B cell (primary cell): Measurements from ENCODE around the gene TBC1D9B. TPM values are rescaled to one million over a fixed set of nuclear protein-coding genes. Genes with fewer than 3 reads are reported as not detected.

Source experiments
- ATAC-seq: fragments of 200-7000 bp; cut with Tn5 transposase; one replicate; pipeline ENCODE4 v1.10.0; 2021; ENCODE audit warnings: low read depth, mild to moderate bottlenecking, moderate number of reproducible peaks, moderate library complexity
- CTCF ChIA-PET: fragments of 350-600 bp; sonication (Branson Sonifier 250); formaldehyde crosslinking; loops from one replicate; lab custom pipeline; 2021; ENCODE audit warnings: antibody characterized with exemption, inconsistent platforms; lab: Charles Lee
- POLR2A ChIA-PET: fragments of 350-600 bp; sonication (Branson Sonifier 250); formaldehyde crosslinking; loops from one replicate; lab custom pipeline; 2021; ENCODE audit warnings: antibody characterized with exemption; lab: Charles Lee
- DNase-seq: peaks from one replicate; pipeline ENCODE4 v3.0.0; 2013
- H2AFZ ChIP-seq: 2 replicates; pipeline ENCODE4 v1.6.1; 2012; ENCODE audit warnings: mild to moderate bottlenecking, low read depth, low read length; ENCODE audit not compliant: insufficient read depth, poor library complexity, severe bottlenecking
- H3K27ac ChIP-seq, 2 donors: 1 replicate in 1 of 2; 2 replicates in 1 of 2; pipeline ENCODE4 v1.5.1; 2012 to 2013; ENCODE audit warnings: low read length in 2 of 2, mild to moderate bottlenecking in 2 of 2, moderate library complexity in 1 of 2
- H3K27me3 ChIP-seq, 4 experiments: fragments of 200-600 bp in 1 of 4; sonication (generic) in 1 of 4; replicated peaks in 1 of 4; 1 replicate in 2 of 4; 2 replicates in 2 of 4; pipeline versions ENCODE4 v1.6.1 to v1.7.0; 2013 to 2016; ENCODE audit warnings: low read length in 3 of 4, mild to moderate bottlenecking in 2 of 4, mixed read lengths in 1 of 4, moderate library complexity in 1 of 4; ENCODE audit not compliant: insufficient read depth in 4 of 4, control insufficient read depth in 3 of 4; ENCODE audit errors: control extremely low read depth in 1 of 4
- H3K36me3 ChIP-seq, 2 experiments: replicated peaks in 1 of 2; 1 replicate in 1 of 2; 2 replicates in 1 of 2; pipeline versions ENCODE4 v1.6.1 to v1.7.1; 2013; ENCODE audit warnings: low read length in 1 of 2; ENCODE audit not compliant: insufficient read depth in 2 of 2, control insufficient read depth in 1 of 2; ENCODE audit errors: control extremely low read depth in 1 of 2, extremely low read depth in 1 of 2
- H3K4me1 ChIP-seq, 2 donors: fragments of 200-600 bp in 1 of 2; sonication (generic) in 1 of 2; 1 replicate in 1 of 2; 2 replicates in 1 of 2; pipeline versions ENCODE4 v1.5.1 to v1.6.1; 2013 to 2017; ENCODE audit warnings: low read length in 2 of 2; ENCODE audit not compliant: control insufficient read depth in 2 of 2, insufficient read depth in 2 of 2
- H3K4me2 ChIP-seq: replicated peaks from 2 replicates; pipeline ENCODE3; 2012; ENCODE audit warnings: mild to moderate bottlenecking, low read depth, low read length; ENCODE audit not compliant: poor library complexity, severe bottlenecking
- H3K4me3 ChIP-seq, 5 experiments: fragments of 200-600 bp in 1 of 5; sonication (generic) in 1 of 5; 1 replicate in 3 of 5; 2 replicates in 2 of 5; pipeline versions ENCODE4 v1.5.1 to v1.7.0; 2011 to 2016; ENCODE audit warnings: low read length in 4 of 5, mild to moderate bottlenecking in 4 of 5, low read depth in 2 of 5, control low read depth in 1 of 5, moderate library complexity in 1 of 5; ENCODE audit not compliant: insufficient read depth in 1 of 5; ENCODE audit errors: control extremely low read depth in 1 of 5, extremely low read depth in 1 of 5
- H3K79me2 ChIP-seq: fragments of 200-600 bp; sonication (generic); one replicate; pipeline ENCODE4 v1.6.0; 2016; ENCODE audit warnings: low read length; ENCODE audit not compliant: control insufficient read depth, insufficient read depth
- H3K9ac ChIP-seq: fragments of 200-600 bp; sonication (generic); 2 replicates; pipeline ENCODE4 v1.6.1; 2017; ENCODE audit warnings: mild to moderate bottlenecking, low read length, moderate library complexity
- H3K9me3 ChIP-seq, 3 donors: one replicate each; pipeline versions ENCODE4 v1.6.1 to v1.7.1; 2013; ENCODE audit warnings: low read length in 2 of 3; ENCODE audit not compliant: control insufficient read depth in 2 of 3, insufficient read depth in 1 of 3; ENCODE audit errors: control extremely low read depth in 1 of 3
- H4K20me1 ChIP-seq: 2 replicates; pipeline ENCODE4 v1.6.0; 2012; ENCODE audit warnings: mild to moderate bottlenecking, low read length; ENCODE audit not compliant: insufficient read depth, control insufficient read depth, poor library complexity, severe bottlenecking
- H3K27ac Mint-ChIP-seq: one replicate; pipeline ENCODE4 v1.8.0; 2021; ENCODE audit warnings: mixed read lengths
- H3K27me3 Mint-ChIP-seq: one replicate; pipeline ENCODE4 v1.8.0; 2021; ENCODE audit warnings: mixed read lengths
- H3K4me1 Mint-ChIP-seq: one replicate; pipeline ENCODE4 v1.8.0; 2021; ENCODE audit warnings: mixed read lengths
- H3K4me3 Mint-ChIP-seq: one replicate; pipeline ENCODE4 v1.8.0; 2021; ENCODE audit warnings: mixed read lengths
- H3K9me3 Mint-ChIP-seq: one replicate; pipeline ENCODE4 v1.8.0; 2022; ENCODE audit warnings: mixed read lengths; ENCODE audit not compliant: insufficient read depth
- EZH2 ChIP-seq: IDR thresholded peaks from 2 replicates; pipeline ENCODE4 v1.6.1; 2012; ENCODE audit warnings: borderline replicate concordance, low read depth, mild to moderate bottlenecking, moderate library complexity, low read length; ENCODE audit not compliant: insufficient read depth, poor library complexity, severe bottlenecking
- WGBS: methylation state at CpG from one replicate; pipeline ENCODE4 v1.1.5; 2013; ENCODE audit warnings: missing lambda C conversion rate; ENCODE audit not compliant: insufficient coverage; 5-methylcytosine and 5-hydroxymethylcytosine counted together
- intact Hi-C: fragments of 100-400 bp; cut with micrococcal nuclease; formaldehyde crosslinking; loops from one replicate; pipeline ENCODE4 v1.10.0; 2022
- polyA plus RNA-seq: library from polyadenylated mRNA; depleted of rRNA; stranded (reverse); fragments of >200 nt; gene quantifications from 2 replicates; pipeline ENCODE4 v1.2.3, GENCODE V29; 2012
- total RNA-seq, 2 donors: library from RNA; stranded (reverse); fragments of 120-200 nt in 1 of 2; gene quantifications; 1 replicate in 1 of 2; 2 replicates in 1 of 2; pipeline versions ENCODE4 v1.2.3 to v1.2.4, GENCODE V29; 2013 to 2022
- TF ChIP-seq, protein P1 (sequence below): fragments of 200-600 bp; IDR thresholded peaks from one replicate; pipeline ENCODE4 v1.8.0; 2022; ENCODE audit warnings: antibody characterized with exemption, mild to moderate bottlenecking

Gene TBC1D9B
- total and polyA plus RNA-seq, 2 donors (not counting 1 experiment from before 2014, with no cell fraction given), result 143 to 144 TPM

DNA sequence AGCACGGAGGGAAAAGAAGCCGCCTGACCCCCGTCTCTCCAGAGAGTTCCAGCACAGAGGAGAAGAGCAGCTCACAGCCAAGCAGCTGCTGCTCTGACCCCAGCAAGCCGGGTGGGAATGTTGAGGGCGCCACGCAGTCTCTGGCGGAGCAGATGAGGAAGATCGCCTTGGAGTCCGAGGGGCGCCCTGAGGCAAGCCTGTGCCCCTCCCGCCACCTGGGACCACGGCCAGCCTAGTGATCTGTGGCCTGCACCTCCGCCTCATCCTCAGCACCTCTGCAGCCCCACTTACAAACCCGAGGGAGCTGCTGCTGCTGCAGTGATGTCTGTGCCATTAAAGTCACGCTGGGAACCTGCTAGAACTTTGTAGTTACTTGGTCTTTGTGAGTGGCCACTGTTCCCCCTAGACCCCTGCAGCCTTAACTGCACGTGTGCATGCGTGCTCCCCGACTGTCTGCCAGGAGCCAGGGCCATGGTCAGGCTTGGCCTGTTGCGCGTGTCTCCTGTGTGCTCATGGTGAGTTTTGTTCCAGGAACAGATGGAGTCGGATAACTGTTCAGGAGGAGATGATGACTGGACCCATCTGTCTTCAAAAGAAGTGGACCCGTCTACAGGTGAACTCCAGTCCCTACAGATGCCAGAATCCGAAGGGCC lies 74.5 kb downstream of the TBC1D9B start:
- Mint-ChIP-seq H3K4me1 (peaks cover 9% of the 10 kb centered on the region), H3K27me3 (no peaks in the 10 kb centered on the region), H3K27ac (no peak overlapping the region), H3K9me3 (no peaks in the 10 kb centered on the region), H3K4me3 (no peak overlapping the region)
- no peak for ATAC-seq
- CTCF ChIA-PET, result interaction anchor here (1.7 to 3.4 kb wide), 3 partner anchors 13 to 70 kb away, joined by 4 to 12 read pairs (median 6); partner anchors contain the start of gene SQSTM1
- Histone ChIP-seq H3K9ac (no peak overlapping the region), H3K36me3 (peaks cover 2 to 64% of the 10 kb centered on the region in 2 experiments), H3K27ac (no peak overlapping the region), H3K79me2 (peaks cover 9% of the 10 kb centered on the region), H4K20me1 (peaks cover 51% of the 10 kb centered on the region), H3K9me3 (no peaks in the 10 kb centered on the region), H3K27me3 (no peaks in the 10 kb centered on the region), H3K4me1 (peaks cover 3 to 8% of the 10 kb centered on the region in 2 donors), H3K4me2 (no peak overlapping the region), H2AFZ (no peak overlapping the region), H3K4me3 (no peak overlapping the region)
- POLR2A ChIA-PET, result interaction anchor here (0.7 to 1.3 kb wide), 2 partner anchors 11 to 30 kb away, joined by 3 to 4 read pairs; no protein-coding TSS in a partner anchor
- TF ChIP-seq, protein P1, sequence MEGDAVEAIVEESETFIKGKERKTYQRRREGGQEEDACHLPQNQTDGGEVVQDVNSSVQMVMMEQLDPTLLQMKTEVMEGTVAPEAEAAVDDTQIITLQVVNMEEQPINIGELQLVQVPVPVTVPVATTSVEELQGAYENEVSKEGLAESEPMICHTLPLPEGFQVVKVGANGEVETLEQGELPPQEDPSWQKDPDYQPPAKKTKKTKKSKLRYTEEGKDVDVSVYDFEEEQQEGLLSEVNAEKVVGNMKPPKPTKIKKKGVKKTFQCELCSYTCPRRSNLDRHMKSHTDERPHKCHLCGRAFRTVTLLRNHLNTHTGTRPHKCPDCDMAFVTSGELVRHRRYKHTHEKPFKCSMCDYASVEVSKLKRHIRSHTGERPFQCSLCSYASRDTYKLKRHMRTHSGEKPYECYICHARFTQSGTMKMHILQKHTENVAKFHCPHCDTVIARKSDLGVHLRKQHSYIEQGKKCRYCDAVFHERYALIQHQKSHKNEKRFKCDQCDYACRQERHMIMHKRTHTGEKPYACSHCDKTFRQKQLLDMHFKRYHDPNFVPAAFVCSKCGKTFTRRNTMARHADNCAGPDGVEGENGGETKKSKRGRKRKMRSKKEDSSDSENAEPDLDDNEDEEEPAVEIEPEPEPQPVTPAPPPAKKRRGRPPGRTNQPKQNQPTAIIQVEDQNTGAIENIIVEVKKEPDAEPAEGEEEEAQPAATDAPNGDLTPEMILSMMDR, result no peak
- no peak for TF ChIP-seq EZH2
- intact Hi-C loops, result no loop called here
- WGBS, result 97% methylated on average over 23 of the region's 23 CpGs
- no peak for DNase-seq
